ENCODE measurements around the gene CD53. TPM values are rescaled to one million over a fixed set of nuclear protein-coding genes. Genes with fewer than 3 reads are reported as not detected.

The CD53 gene
- total and polyA plus RNA-seq, 9 of the 15 experiments (the other 6 are each of a cell fraction or from before 2014, with no cell fraction given): 63.5 to 220 (median 131) TPM

GRCh38 chr1:110877364-110877763 lies 4.4 kb downstream of the CD53 start (continued):
- TF ChIP-seq GATAD2B (IDR thresholded peaks at IDR 0.05; ENCODE audit: borderline replicate concordance): no peak
- TF ChIP-seq ELK3 (CRISPR knock-in tag; IDR thresholded peaks at IDR 0.05): 0 out of 2 replicates have a peak, but pooled peaks have one; percentile 49
- no peak for TF ChIP-seq PURB (CRISPR knock-in tag; IDR thresholded peaks at IDR 0.05; ENCODE audit: low read depth)
- TF ChIP-seq POLR2AphosphoS5 (IDR thresholded peaks at IDR 0.05; ENCODE audit: control insufficient read depth, insufficient read depth, low read depth, low read length): no peak
- no peak for TF ChIP-seq FOS (IDR thresholded peaks at IDR 0.05; ENCODE audit: extremely low read depth, insufficient read length)
- peak; percentile 4; the same call in 1 of the 2 replicates for TF ChIP-seq SMARCA4 (IDR thresholded peaks at IDR 0.05)
- TF ChIP-seq SPI1 (IDR thresholded peaks at IDR 0.05; ENCODE audit: borderline replicate concordance, low read depth, low read length): peak; percentile 51; the same call in 1 of the 2 replicates
- 0 out of 2 replicates have a peak, but pooled peaks have one; percentile 33 for TF ChIP-seq ZBTB9 (CRISPR knock-in tag; IDR thresholded peaks at IDR 0.05)
- TF ChIP-seq DACH1 (IDR thresholded peaks at IDR 0.05; ENCODE audit: partially characterized antibody): peak; percentile 15
- peak; percentile 9; the same call in 1 of the 2 replicates for TF ChIP-seq EP400 (IDR thresholded peaks at IDR 0.05)
- no peak for TF ChIP-seq SMARCE1 (IDR thresholded peaks at IDR 0.05)
- TF ChIP-seq SRSF7 (optimal IDR thresholded peaks at IDR 0.05; ENCODE audit: low read depth, low read length): no peak
- no peak for TF ChIP-seq KDM4B (IDR thresholded peaks at IDR 0.05; ENCODE audit: borderline replicate concordance in 2 of 2, low read depth in 1 of 2)
- no peak for TF ChIP-seq ZNF77 (CRISPR knock-in tag; IDR thresholded peaks at IDR 0.05)
- no peak for TF ChIP-seq HES1 (IDR thresholded peaks at IDR 0.05; ENCODE audit: low read depth)
- TF ChIP-seq HOMEZ (CRISPR knock-in tag; IDR thresholded peaks at IDR 0.05): no peak
- no peak for TF ChIP-seq JUNB (CRISPR knock-in tag; conservative IDR thresholded peaks at IDR 0.05)
- no peak for TF ChIP-seq STAT5B (CRISPR knock-in tag; IDR thresholded peaks at IDR 0.05)
- no peak for TF ChIP-seq IRF1 (CRISPR knock-in tag; IDR thresholded peaks at IDR 0.05; ENCODE audit: borderline replicate concordance)
- TF ChIP-seq ZNF592 (IDR thresholded peaks at IDR 0.05): no peak

Data from K562 (cell line).